Stimulated activated naive CD8-positive, alpha-beta T cell treated with anti-CD3 and anti-CD28 coated beads, Interleukin-15, amount 100 ng/mL, for 72 hours (primary cell): ENCODE results near the gene MBNL1.

Experiments used
- ATAC-seq: fragments of 150-1000 bp; cut with Tn5 transposase; 2 replicates; pipeline ENCODE4 v1.10.0; 2021; ENCODE audit warnings: mild to moderate bottlenecking, moderate library complexity
- DNase-seq, 2 donors: peaks; one replicate each; pipeline ENCODE4 v3.0.0; 2021 to 2022
- H3K27ac Mint-ChIP-seq, 2 donors: one replicate each; pipeline ENCODE4 v1.8.0; 2022; ENCODE audit warnings: mild to moderate bottlenecking in 2 of 2, mixed read lengths in 2 of 2, moderate library complexity in 2 of 2
- H3K27me3 Mint-ChIP-seq: one replicate; pipeline ENCODE4 v1.8.0; 2022; ENCODE audit warnings: mixed read lengths
- H3K4me1 Mint-ChIP-seq: one replicate; pipeline ENCODE4 v1.8.0; 2022; ENCODE audit warnings: mild to moderate bottlenecking, mixed read lengths
- H3K4me3 Mint-ChIP-seq, 2 donors: one replicate each; pipeline ENCODE4 v1.8.0; 2022; ENCODE audit warnings: mild to moderate bottlenecking in 2 of 2, mixed read lengths in 2 of 2, moderate library complexity in 1 of 2
- H3K9me3 Mint-ChIP-seq, 2 donors: one replicate each; pipeline ENCODE4 v1.8.0; 2022; ENCODE audit warnings: mixed read lengths in 2 of 2

Gene MBNL1

DNA sequence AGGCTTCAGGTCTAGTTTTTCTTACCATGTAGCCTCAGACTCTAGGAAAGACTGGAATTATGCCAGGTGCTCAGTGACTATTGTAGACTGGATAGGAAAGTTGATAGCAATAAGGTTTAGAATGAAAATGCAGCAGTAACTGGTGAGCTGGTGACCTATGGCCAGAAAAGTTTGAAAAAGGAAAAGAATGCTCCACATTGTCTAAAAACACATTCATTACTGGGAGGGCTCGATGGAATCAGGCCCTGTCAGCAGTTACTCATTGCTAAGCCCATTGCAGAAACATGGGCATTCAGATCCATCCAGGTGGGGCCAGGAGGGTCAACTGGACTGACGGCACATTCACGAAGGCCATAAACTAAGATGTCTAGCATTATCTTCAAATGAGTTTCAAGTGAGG is 8.7 kb upstream of the MBNL1 start:
- no peak for ATAC-seq
- no peak for DNase-seq
- Mint-ChIP-seq H3K4me1 (peaks cover 87% of the 10 kb centered on the region), H3K9me3 (peaks cover 0 to 7% of the 10 kb centered on the region in 2 donors), H3K27me3 (no peaks in the 10 kb centered on the region), H3K27ac (peak overlapping the region in 1 of 2 donors; percentile 99), H3K4me3 (peak overlapping the region; percentile 37 to 46)

DNA sequence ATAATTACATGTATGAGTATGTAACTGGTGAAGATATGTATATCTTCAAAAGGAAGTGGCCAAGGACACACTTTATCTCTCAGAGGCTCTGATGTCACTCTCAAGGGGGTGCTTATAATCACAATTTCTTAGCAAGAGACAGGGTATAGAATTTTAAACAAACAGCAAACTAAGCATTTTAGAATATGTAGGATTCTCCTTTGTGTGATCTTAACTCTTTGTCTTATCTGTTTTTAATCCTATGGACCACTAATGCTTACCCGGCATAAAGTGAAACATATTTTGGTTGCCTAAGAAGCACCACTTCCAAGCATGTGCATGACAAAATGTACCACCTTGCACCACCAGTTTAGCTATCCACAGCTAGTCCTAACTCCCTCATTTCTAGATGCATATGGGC is 8.2 kb upstream of the MBNL1 start:
- no peak for ATAC-seq
- Mint-ChIP-seq H3K9me3 (peaks cover 0 to 7% of the 10 kb centered on the region in 2 donors), H3K4me1 (peaks cover 81% of the 10 kb centered on the region), H3K27ac (peak overlapping the region in 1 of 2 donors; percentile 75), H3K27me3 (no peaks in the 10 kb centered on the region), H3K4me3 (peak overlapping the region in 1 of 2 donors; percentile 15)
- no peak for DNase-seq

DNA sequence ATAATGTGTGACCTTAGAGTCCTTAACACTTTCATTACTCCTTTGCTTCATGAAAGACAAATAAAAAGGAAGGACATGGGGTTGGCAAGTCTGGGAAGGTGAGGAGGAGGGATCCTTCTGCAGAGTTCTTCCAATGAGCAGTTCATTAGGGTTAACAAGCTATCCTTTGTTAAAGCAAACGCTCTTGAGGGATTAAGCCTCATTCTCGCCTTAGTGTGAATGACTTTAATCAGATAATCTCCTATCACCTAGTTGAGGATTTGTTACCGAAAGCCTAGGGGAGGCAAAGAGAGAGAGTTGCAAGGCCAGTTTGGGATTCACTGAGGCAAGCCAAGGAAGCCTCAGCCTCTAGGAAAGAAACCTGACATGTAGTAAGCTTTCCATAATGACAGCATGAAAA is 7.4 kb upstream of the MBNL1 start:
- peak overlapping the region in 1 of 2 donors; percentile 27 for H3K4me3 Mint-ChIP-seq

DNA sequence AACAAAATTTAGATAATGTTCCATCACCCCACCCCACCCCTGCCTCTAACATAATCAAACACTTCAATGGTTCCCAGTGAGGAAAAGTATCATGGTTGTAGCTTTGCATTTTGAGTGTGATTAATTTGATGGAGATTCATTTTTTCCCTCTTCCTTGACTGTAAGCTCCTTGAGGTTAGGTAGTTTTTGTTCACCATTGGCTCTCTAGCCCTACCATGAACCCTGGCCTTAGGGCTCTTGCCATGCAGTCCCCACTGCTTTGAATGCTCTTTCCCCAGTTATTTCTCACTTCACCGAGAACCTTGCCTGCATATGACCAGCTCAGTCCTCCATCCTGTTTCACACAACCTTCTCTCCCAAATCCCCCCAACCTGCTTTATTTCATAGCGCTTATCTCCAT is 5.0 kb upstream of the MBNL1 start:
- H3K4me1 Mint-ChIP-seq = peaks cover 75% of the 10 kb centered on the region
- no peaks in the 10 kb centered on the region for H3K27me3 Mint-ChIP-seq
- ATAC-seq (no peak), DNase-seq (no peak)
- peak overlapping the region in 1 of 2 donors; percentile 55 for H3K27ac Mint-ChIP-seq
- peaks cover 0 to 7% of the 10 kb centered on the region in 2 donors for H3K9me3 Mint-ChIP-seq
- peak overlapping the region in 1 of 2 donors; percentile 58 for H3K4me3 Mint-ChIP-seq

More for the DNA sequence above, 7.4 kb upstream of the MBNL1 start:
- peak overlapping the region in 1 of 2 donors; percentile 68 for H3K27ac Mint-ChIP-seq
- peaks cover 78% of the 10 kb centered on the region for H3K4me1 Mint-ChIP-seq
- ATAC-seq (no peak), DNase-seq (no peak)
- peaks cover 0 to 7% of the 10 kb centered on the region in 2 donors for H3K9me3 Mint-ChIP-seq
- H3K27me3 Mint-ChIP-seq = no peaks in the 10 kb centered on the region

DNA sequence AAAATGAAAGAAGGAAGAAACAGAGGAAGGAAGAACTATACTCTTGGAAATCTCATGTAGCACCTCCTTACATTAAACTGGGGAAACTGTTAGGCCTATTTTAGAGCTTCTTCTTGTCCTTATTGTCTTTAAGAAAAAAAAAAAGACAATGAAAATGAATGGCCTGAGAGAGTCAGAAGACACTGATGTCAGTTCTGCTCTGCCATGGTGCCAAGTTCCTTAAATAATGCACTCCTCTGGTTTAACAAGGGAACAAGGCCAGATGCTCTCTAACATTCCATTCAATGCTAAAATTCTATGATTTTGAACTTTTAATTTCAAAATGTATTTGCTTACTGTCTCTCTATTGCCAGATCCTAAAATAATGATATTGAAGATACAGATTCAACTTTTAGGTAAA is 4.4 kb upstream of the MBNL1 start:
- peak overlapping the region in 1 of 2 donors; percentile 58 for H3K4me3 Mint-ChIP-seq

DNA sequence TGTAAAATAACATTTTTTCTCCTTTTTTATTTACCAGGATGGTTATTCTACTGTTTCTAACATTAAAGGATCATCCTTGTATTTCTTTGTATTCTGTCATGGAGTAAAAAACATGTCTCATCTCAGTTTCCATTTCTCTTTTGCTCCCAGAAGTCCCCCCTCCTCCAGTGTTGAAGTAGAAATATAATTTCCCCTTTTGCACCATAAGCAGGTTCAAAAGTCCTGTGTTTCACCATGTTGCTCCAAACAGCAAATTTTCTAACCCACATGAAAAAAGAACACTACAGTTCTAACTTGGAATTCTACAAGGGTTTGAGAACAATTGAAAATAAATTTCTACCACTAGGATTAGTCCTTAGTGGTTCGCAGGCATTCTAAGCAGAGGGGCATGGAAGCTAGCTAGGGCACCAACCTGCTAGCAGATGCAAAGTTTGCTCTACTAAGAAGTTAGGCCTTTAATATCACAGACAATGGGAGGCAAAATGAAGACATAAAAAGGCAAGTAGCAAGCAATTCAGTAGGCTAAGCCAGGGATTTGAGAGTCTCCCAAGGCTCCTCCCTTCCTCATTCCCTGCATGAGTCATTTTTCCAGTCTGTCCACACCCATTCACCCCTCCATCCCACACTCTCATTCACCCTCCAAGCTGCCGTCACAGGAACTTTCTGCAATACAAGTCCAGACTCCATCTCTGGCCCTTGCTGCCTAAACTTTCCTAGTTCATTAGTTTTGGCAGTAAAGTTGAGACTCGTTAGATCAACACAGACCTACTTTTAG is 2.3 kb upstream of the MBNL1 start:
- Mint-ChIP-seq H3K27ac (peak overlapping the region; percentile 46 to 99), H3K4me1 (peaks cover 48% of the 10 kb centered on the region), H3K4me3 (peak overlapping the region; percentile 84 to 92), H3K9me3 (peaks cover 0 to 7% of the 10 kb centered on the region in 2 donors), H3K27me3 (no peaks in the 10 kb centered on the region)
- ATAC-seq (no peak), DNase-seq (no peak)

More for the DNA sequence above, 4.4 kb upstream of the MBNL1 start:
- H3K9me3 Mint-ChIP-seq = peaks cover 0 to 7% of the 10 kb centered on the region in 2 donors
- no peak overlapping the region for H3K27ac Mint-ChIP-seq
- DNase-seq = no peak
- peaks cover 68% of the 10 kb centered on the region for H3K4me1 Mint-ChIP-seq
- no peak for ATAC-seq
- H3K27me3 Mint-ChIP-seq = no peaks in the 10 kb centered on the region

DNA sequence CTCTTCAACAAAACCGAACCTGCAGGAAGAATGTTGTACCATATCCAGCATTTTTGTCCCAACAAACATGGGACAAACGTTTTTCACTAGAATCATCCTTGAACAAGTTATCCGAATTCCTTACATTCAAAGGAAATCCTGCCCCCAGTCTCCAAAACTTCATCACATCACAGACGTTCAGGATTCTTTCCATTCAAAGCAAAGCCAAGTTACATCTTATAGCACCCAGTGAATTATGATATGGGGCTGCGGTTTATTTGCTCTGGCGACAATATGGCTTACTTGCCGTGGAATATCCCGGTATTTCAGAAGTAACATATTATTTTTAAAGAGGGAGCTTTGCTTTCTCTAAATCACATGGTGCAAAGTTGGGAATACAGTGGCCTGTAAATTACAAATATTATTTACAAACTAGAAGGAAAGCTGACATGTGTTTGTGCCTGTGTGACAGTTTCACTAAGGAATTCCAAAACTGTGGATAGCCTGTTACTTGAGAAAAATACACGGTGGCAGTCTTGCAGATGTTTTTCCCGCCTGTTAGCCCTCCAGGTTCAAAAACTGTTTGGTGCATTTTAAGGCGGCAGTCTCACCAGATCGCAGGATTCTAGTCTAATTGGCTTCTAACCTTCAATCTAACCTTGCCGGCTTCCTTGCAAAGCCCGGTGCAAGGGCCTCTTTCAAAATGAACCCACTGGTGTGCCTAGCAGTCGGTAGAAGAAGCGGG is 736 bp upstream of the MBNL1 start:
- peaks cover 0 to 7% of the 10 kb centered on the region in 2 donors for H3K9me3 Mint-ChIP-seq
- DNase-seq (no peak), ATAC-seq (no peak)
- no peaks in the 10 kb centered on the region for H3K27me3 Mint-ChIP-seq
- H3K4me1 Mint-ChIP-seq = peaks cover 42% of the 10 kb centered on the region
- peak overlapping the region; percentile 97 to 99 for H3K27ac Mint-ChIP-seq
- H3K4me3 Mint-ChIP-seq = peak overlapping the region; percentile 84 to 92

DNA sequence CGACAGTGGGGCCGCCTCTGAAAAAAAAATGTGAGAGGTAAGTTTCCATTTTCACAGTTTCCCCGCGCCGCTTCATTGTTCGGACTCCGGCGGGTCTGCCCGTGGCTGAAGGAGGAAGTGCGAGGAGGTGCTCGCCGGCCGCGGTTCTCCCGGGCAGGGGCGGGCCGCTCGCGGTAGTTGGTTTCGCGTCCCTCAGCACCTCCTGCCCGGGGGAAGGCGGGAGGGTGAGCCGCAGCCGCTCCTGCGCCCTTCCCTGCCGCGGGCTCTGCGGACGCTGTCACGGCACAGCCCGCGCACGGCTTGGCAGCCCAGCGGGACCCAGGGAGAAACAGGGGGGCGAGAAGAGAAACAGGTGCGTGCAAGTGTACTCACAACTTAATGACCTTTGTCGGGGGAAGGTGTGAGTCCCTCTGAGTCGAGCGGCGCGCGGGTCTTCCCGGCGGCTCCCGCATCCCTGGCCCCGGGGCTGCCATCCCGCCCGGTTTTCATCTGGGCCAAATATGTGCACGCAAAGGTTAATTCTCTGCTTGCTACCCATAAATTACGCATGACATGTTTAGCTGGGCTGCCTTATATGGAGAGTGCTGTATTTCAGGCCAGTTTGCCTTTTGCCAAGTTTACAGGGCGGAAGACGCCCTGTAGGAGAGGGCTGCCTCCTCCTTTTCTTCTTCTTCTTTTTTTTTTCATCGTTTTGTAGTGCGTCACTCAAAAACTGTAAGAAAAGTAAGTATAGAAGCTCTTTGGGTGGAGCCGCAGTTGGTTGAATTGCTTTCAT is 514 bp downstream of the MBNL1 start:
- peaks cover 0 to under 1% of the 10 kb centered on the region in 2 donors for H3K9me3 Mint-ChIP-seq
- peak in 1 of 2 donors; percentile 78 for DNase-seq
- peaks cover 33% of the 10 kb centered on the region for H3K4me1 Mint-ChIP-seq
- H3K4me3 Mint-ChIP-seq = peak overlapping the region; percentile 84 to 92
- peak; percentile 67 for ATAC-seq
- H3K27me3 Mint-ChIP-seq = no peaks in the 10 kb centered on the region
- H3K27ac Mint-ChIP-seq = peak overlapping the region; percentile 92 to 98

DNA sequence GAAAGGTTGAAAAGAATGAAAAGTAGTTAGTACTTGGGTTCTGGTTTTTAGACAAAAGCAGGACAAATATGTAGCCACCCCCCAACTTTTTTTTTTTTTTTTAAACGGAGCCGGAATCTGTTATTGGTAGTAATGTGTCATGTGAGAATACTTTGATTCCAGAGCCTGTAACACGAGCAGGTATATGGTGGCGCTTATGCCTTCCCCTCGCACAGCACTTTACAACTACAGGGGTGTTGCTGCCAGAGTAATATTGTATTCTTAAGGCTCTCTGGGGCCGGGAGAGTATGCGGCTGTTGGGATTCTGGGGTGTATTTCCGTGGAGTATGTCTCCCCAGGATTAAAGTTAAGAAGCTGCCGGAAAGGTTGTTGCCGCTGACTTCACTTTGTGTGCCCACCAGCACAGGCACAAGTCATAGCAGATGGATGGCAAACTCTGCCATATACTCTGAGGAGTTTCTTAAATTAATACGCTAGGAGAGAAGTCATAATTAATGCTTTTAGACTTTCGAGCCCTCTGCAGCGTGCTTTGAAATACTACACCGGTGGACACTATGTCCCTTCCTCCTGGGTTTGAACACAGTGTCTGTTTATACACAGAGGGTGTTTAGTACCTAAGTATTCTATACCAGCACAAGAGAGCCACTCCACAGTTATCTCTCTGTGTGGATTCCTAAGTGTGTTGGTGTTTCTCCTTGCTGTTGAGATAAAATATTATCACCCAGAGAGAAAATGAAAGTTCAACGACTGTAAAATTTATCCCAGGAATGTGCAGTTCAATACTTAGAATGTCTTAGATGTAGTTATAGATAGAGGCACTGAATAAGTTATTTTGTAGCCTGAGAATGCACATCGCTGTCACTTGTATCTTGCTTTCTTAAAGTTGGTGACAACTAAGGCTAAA is 1.4 kb downstream of the MBNL1 start:
- no peaks in the 10 kb centered on the region for H3K27me3 Mint-ChIP-seq
- peak overlapping the region; percentile 92 to 98 for H3K27ac Mint-ChIP-seq
- DNase-seq (peak in 1 of 2 donors; percentile 45), ATAC-seq (peak; percentile 30)
- peaks cover 31% of the 10 kb centered on the region for H3K4me1 Mint-ChIP-seq
- peak overlapping the region; percentile 84 to 92 for H3K4me3 Mint-ChIP-seq
- H3K9me3 Mint-ChIP-seq = no peaks in the 10 kb centered on the region

DNA sequence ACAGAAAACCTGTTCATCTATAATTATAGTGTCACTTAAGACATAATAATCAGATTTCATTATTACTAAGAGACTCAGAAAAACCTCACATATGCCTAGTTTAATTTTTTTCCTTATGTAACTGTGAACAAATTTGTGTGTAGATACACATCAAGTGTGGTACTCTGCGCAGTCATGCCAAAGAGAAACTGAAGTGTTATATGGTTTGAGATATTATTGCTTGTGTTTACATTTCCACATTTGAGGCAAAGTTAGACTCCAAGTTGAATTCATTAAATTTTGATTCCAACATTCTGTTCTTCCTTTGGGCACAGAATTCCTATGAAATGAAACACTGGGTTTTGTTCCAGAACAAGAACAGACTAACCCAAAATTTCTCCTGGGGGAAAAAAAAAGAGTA is 2.2 kb downstream of the MBNL1 start:
- H3K9me3 Mint-ChIP-seq = no peaks in the 10 kb centered on the region

DNA sequence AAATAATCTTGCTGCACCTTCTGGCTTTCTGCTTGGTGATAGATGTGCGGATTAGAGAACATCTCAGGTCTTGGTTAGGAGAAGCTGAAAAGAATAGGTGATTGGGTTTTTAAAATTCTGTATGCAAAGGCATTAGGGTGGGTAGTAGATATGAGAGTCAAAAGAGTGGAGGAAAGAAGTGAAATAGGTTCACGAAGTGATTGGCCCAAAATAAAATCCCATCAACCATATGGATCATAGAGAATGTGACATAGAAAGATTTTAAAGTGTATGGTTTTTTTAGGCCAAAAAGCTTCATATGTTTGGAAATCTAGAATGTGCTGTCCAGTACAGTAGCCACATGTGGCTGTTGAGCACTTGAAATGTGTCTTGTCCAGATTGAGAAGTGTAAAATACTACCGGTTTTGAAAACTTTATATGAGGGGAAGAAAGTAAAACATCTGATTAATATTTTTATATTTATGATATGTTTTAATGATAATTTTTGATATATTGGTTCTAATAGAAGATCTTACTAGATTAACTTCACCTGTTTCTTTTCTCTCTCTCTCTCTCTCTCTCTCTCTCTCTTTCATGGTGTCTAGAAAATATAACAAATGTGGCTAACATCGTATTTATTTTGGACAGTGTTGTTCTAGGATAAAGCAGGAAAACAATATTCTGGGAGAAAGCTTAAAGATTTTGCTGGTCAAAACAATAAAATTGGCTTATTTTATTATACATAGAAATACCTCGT is 2.9 kb downstream of the MBNL1 start:
- ATAC-seq = no peak
- Mint-ChIP-seq H3K27ac (peak overlapping the region; percentile 84 to 95), H3K9me3 (no peaks in the 10 kb centered on the region), H3K4me3 (peak overlapping the region; percentile 84 to 92), H3K27me3 (no peaks in the 10 kb centered on the region), H3K4me1 (peaks cover 36% of the 10 kb centered on the region)
- DNase-seq = no peak

More for the DNA sequence above, 2.2 kb downstream of the MBNL1 start:
- Mint-ChIP-seq H3K4me1 (peaks cover 36% of the 10 kb centered on the region), H3K27me3 (no peaks in the 10 kb centered on the region), H3K27ac (peak overlapping the region; percentile 92 to 98), H3K4me3 (peak overlapping the region; percentile 84 to 92)
- no peak for DNase-seq
- no peak for ATAC-seq

DNA sequence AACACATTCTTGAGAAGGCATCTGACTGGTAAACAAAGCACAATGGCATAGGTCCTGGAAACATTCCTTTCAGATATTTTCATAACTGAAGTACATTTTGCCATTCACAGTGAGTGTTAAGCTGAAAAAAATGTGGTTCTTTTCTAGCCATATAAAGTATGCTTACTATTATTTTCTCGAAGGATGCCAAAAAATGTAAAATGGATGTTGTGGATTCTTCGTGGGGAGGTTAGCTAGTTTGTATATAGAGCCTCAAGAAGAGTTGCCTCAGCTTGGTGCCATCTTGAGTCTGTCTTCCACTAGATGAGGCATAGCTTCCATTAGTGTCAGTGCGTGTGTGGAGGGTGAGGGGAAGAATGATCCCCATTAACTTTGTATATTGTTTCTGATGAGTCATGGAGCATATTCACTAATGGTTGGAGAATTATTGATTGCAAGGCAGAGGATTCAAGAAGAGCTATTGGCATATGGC is 4.1 kb downstream of the MBNL1 start:
- Mint-ChIP-seq H3K4me3 (peak overlapping the region; percentile 74 to 92), H3K27me3 (no peaks in the 10 kb centered on the region), H3K27ac (peak overlapping the region; percentile 94 to 95), H3K9me3 (no peaks in the 10 kb centered on the region), H3K4me1 (peaks cover 32% of the 10 kb centered on the region)
- ATAC-seq (peak; percentile 29), DNase-seq (peak in 1 of 2 donors; percentile 54)

DNA sequence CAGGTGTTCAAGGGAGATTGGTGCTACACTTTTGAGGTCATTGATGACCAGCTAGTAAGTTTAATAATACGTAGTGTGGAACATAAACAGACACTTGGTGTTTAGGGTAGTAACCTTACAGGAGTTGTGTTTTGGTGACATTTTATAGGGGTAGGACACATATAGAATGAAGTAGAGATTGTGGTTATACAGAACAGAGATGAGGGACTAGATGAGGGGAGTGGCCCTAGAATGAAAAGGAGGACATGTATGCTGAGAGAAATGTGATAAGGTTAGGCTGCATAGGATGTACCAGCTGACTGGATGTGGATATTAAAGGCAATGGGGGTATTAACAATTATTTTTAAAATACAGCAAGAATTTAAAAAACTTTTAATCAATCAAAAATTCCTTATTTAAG is 8.0 kb downstream of the MBNL1 start:
- Mint-ChIP-seq H3K27me3 (no peaks in the 10 kb centered on the region), H3K9me3 (no peaks in the 10 kb centered on the region), H3K4me1 (peaks cover 61% of the 10 kb centered on the region), H3K4me3 (peak overlapping the region; percentile 10 to 63), H3K27ac (peak overlapping the region; percentile 2 to 66)
- no peak for DNase-seq
- no peak for ATAC-seq

DNA sequence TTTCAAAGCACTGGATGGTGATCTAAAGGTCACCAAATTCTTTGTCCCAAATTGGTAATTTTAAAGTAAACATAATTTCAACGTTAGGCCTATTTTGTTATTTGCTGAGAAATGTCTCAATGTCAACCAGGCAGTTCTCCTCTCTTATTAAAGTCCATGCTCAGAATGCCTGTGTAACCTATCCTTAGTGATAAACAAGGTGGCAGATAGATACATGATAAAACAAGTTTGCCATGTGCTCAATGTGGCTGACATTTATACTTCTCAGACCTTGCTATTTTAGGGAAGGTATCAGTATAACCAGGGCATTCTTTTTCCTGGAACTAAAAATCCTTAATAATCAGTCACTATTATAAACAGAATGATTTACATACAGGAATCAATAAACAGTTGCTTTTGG is 8.5 kb downstream of the MBNL1 start:
- no peak for ATAC-seq
- Mint-ChIP-seq H3K4me3 (peak overlapping the region; percentile 30 to 42), H3K27me3 (no peaks in the 10 kb centered on the region), H3K9me3 (no peaks in the 10 kb centered on the region), H3K4me1 (peaks cover 64% of the 10 kb centered on the region), H3K27ac (peak overlapping the region in 1 of 2 donors; percentile 72)
- no peak for DNase-seq
